Kidney (tissue), 14 donors: ENCODE measurements around the gene PITRM1. TPM values are rescaled to one million over a fixed set of nuclear protein-coding genes. Genes with fewer than 3 reads are reported as not detected.
"Not testable (repeated sequence)": the region's sequence is repeated elsewhere in the genome, so short reads cannot be mapped to it uniquely, and the experiment has no call there.

ENCODE experiments used
- DNase-seq, 5 donors: peaks; one replicate each; pipeline ENCODE4 v3.0.0-alpha.2; 2013 to 2020
- FAIRE-seq: peaks from 2 replicates; lab custom pipeline; 2012; peaks lifted over from hg19 to GRCh38; lab: Jason Lieb, UNC
- H3K27ac ChIP-seq, 2 donors: one replicate each; pipeline ENCODE4 v1.7.0; 2013; ENCODE audit warnings: low read depth in 2 of 2, low read length in 2 of 2, inconsistent platforms in 1 of 2
- H3K27me3 ChIP-seq: one replicate; pipeline ENCODE4 v1.7.1; 2013; ENCODE audit warnings: low read length, inconsistent platforms; ENCODE audit not compliant: control insufficient read depth, insufficient read depth
- H3K36me3 ChIP-seq, 3 donors: one replicate each; pipeline versions ENCODE4 v1.7.0 to v1.7.1; 2013; ENCODE audit warnings: low read length in 3 of 3, control low read depth in 1 of 3, inconsistent platforms in 1 of 3; ENCODE audit not compliant: insufficient read depth in 3 of 3, control insufficient read depth in 2 of 3
- H3K4me1 ChIP-seq, 3 donors: one replicate each; pipeline versions ENCODE4 v1.7.0 to v1.7.1; 2013; ENCODE audit warnings: low read length in 3 of 3, inconsistent platforms in 1 of 3, low read depth in 1 of 3; ENCODE audit not compliant: control insufficient read depth in 2 of 3, insufficient read depth in 2 of 3
- H3K4me3 ChIP-seq, 3 donors: one replicate each; pipeline versions ENCODE4 v1.7.0 to v1.8.1; 2013; ENCODE audit warnings: low read length in 3 of 3, control low read depth in 1 of 3, inconsistent platforms in 1 of 3
- H3K9ac ChIP-seq, 3 donors: one replicate each; pipeline versions ENCODE4 v1.7.0 to v1.7.1; 2013; ENCODE audit warnings: low read length in 3 of 3, control low read depth in 1 of 3, inconsistent platforms in 1 of 3
- H3K9me3 ChIP-seq, 3 donors: one replicate each; pipeline versions ENCODE4 v1.7.0 to v1.7.1; 2013; ENCODE audit warnings: low read length in 3 of 3, control low read depth in 1 of 3, inconsistent platforms in 1 of 3; ENCODE audit not compliant: control insufficient read depth in 2 of 3, insufficient read depth in 1 of 3
- intact Hi-C: fragments of 100-400 bp; cut with DNase I; formaldehyde crosslinking; loops from one replicate; pipeline ENCODE4 v1.11.1; 2022
- polyA plus RNA-seq: library from polyadenylated mRNA; stranded (reverse); fragments of 350-450 nt; fragmentation: Illumina TruSeq; extraction: RNeasy Lipid Tissue Mini Kit (QIAGEN cat#74804); gene quantifications from one replicate; pipeline ENCODE4 v1.2.3, GENCODE V29; 2014; ENCODE audit warnings: low read depth, low replicate concordance; ENCODE audit not compliant: insufficient read depth
- total RNA-seq: library from RNA; stranded (reverse); fragmentation: NEBNext Ultra II Directional; extraction: Animal tissue kit (Norgen Biotek cat#: 25700); gene quantifications from one replicate; pipeline ENCODE4 v1.2.1, GENCODE V29; 2021
- TF ChIP-seq, protein P1 (sequence below): IDR thresholded peaks from 3 replicates; pipeline ENCODE4 v1.5.1; 2012; ENCODE audit warnings: mild to moderate bottlenecking, moderate library complexity, borderline replicate concordance; ENCODE audit not compliant: insufficient read depth; ENCODE audit errors: extremely low read depth
- donor health status: control.
- donor health status: control.
- donor health status: control.
- donor health status: control.
- donor health status: control.
- donor health status: DM: yes; HTN: yes; CAD: no.
- donor health status: Normal renal cell carcinoma (clear cell type).

The PITRM1 gene
- total and polyA plus RNA-seq, 2 donors from 2014 or later, result 28.8 to 60.7 TPM

DNA sequence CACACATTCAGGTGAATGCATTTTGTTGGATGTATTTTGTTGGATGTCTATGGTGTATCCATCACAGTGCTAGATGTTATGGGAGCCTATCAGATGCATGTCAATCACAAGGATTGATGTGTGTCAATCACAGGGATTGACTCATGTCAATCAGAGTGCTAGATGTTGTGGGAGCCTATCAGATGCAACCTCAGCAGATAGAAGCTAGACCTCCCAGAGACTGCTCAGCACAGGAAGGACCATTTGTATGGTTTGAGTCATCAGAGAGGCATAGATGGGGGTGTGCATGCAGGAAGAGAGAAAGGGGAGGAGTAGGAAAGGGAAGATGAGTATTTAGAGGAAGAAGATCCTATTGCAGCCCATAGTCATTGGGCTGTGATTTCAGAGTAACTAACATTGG is 48.3 kb upstream of the PITRM1 start:
- no peaks in the 10 kb centered on the region for H3K27me3 ChIP-seq
- DNase-seq (no peak), FAIRE-seq (no peak)
- H3K4me3 ChIP-seq, result no peak overlapping the region
- TF ChIP-seq, protein P1, sequence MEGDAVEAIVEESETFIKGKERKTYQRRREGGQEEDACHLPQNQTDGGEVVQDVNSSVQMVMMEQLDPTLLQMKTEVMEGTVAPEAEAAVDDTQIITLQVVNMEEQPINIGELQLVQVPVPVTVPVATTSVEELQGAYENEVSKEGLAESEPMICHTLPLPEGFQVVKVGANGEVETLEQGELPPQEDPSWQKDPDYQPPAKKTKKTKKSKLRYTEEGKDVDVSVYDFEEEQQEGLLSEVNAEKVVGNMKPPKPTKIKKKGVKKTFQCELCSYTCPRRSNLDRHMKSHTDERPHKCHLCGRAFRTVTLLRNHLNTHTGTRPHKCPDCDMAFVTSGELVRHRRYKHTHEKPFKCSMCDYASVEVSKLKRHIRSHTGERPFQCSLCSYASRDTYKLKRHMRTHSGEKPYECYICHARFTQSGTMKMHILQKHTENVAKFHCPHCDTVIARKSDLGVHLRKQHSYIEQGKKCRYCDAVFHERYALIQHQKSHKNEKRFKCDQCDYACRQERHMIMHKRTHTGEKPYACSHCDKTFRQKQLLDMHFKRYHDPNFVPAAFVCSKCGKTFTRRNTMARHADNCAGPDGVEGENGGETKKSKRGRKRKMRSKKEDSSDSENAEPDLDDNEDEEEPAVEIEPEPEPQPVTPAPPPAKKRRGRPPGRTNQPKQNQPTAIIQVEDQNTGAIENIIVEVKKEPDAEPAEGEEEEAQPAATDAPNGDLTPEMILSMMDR, result no peak
- no peak overlapping the region for H3K27ac ChIP-seq
- H3K4me1 ChIP-seq, result no peaks in the 10 kb centered on the region
- H3K9ac ChIP-seq, result no peak overlapping the region
- intact Hi-C loops, result no loop called here
- H3K9me3 ChIP-seq, result no peaks in the 10 kb centered on the region
- H3K36me3 ChIP-seq, result no peaks in the 10 kb centered on the region

DNA sequence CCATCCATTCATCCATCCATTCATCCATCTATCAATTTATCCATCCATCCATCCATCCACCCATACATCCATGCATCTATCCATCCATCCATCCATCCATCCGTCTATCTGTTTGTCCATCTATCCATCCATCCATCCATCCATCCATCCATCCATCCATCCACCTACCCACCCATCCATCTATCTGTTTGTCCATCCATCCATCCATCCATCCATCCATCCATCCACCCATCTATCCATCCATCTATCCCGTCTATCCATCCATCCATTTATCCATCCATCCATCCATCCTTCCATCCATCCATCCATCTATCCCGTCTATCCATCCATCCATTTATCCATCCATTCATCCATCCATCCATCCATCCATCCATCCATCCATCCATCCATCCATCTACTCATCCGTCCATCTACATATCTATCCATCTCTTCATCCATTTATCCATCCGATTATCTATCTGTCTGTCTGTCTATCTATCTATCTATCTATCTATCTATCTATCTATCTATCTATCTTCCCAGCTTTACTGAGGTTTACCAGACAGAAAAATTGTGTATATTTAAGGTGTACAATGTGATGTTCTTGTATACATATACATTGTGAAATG is 46.5 kb upstream of the PITRM1 start:
- H3K9me3 ChIP-seq, H3K27ac ChIP-seq, H3K4me3 ChIP-seq, H3K4me1 ChIP-seq, H3K27me3 ChIP-seq, FAIRE-seq, H3K9ac ChIP-seq, intact Hi-C loops, DNase-seq, H3K36me3 ChIP-seq: not testable (repeated sequence)

DNA sequence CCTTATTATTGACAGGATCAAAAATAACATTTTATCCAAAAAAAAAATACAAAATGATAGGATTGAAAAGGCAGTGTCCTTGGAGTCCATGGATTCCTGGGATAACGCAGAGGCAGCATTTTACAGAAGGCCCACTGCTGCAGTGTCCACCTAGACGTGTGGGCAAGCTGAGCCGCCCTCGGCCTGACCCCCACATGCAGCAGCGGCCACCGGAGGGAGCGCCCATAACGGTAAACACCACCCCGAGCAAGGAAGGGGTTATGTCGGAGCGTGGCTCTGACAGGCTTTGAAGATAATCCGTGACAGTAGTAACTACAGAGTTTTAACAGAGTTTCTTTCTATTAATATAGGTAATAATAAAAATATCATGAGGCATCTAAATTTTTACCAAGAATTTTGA is 45.3 kb upstream of the PITRM1 start:
- no peak for FAIRE-seq
- no peaks in the 10 kb centered on the region for H3K9me3 ChIP-seq
- intact Hi-C loops, result no loop called here

DNA sequence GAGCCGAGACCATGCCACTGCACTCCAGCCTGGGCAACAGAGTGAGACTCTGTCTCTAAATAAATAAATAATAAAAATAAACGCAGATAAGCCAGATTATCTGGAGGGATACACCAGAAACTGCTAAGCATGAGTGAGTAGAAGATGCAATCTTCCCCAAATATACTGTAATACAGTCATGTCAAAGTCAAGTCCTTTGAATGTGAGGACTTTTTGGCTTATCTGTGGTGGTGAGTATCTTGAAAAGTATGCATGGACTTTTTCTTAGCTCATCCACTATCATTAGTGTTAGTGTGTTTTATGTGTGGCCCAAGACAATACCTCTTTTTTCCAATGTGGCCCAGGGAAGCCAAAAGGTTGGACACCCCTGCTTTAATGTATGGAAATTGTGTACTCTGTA is 44.7 kb upstream of the PITRM1 start:
- no peaks in the 10 kb centered on the region for H3K9me3 ChIP-seq
- H3K9ac ChIP-seq, result no peak overlapping the region
- H3K4me1 ChIP-seq, result no peaks in the 10 kb centered on the region
- H3K27ac ChIP-seq, result no peak overlapping the region
- no peaks in the 10 kb centered on the region for H3K36me3 ChIP-seq
- intact Hi-C loops, result no loop called here
- FAIRE-seq (no peak), DNase-seq (no peak)
- H3K27me3 ChIP-seq, result no peaks in the 10 kb centered on the region
- TF ChIP-seq, protein P1, result no peak
- no peak overlapping the region for H3K4me3 ChIP-seq

More for the DNA sequence above, 45.3 kb upstream of the PITRM1 start:
- no peak overlapping the region for H3K27ac ChIP-seq
- TF ChIP-seq, protein P1, result no peak
- H3K27me3 ChIP-seq, result no peaks in the 10 kb centered on the region
- no peak overlapping the region for H3K4me3 ChIP-seq
- H3K9ac ChIP-seq, result no peak overlapping the region
- no peak for DNase-seq
- no peaks in the 10 kb centered on the region for H3K4me1 ChIP-seq
- H3K36me3 ChIP-seq, result no peaks in the 10 kb centered on the region
